ENCODE measurements around the gene MYO1E. TPM values are rescaled to one million over a fixed set of nuclear protein-coding genes. Genes with fewer than 3 reads are reported as not detected.
"Not testable (repeated sequence)": the region's sequence is repeated elsewhere in the genome, so short reads cannot be mapped to it uniquely, and the experiment has no call there.

The MYO1E gene
- total RNA-seq, 2 experiments from 2014 or later = 20.3 to 22.7 TPM

DNA sequence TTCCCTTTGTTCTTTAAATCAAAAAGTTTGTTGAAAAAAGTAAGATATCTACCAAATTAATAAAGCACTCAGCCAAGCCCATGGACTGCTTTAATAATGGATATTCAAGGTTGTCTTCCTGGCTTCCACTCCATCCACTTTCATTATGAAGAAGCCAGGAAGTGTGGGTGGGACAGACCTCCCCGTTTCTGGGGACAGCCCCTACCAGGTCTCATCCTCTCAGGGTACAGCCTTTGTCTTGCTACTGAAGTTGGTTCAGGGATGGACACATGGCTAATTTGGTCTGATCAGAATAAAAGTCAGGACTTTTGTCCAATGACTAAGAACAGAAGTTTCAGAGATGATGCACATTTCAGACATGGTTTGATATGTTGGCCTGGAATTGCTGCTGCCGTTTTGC is 235.1 kb downstream of the MYO1E start:
- POLR2A ChIA-PET = no interaction called here
- H3K4me1 Mint-ChIP-seq (ENCODE audit: low read depth) = peaks cover 20% of the 10 kb centered on the region
- no peaks in the 10 kb centered on the region for H3K9me3 Mint-ChIP-seq
- H3K4me3 Mint-ChIP-seq = no peak overlapping the region
- no peak overlapping the region for H3K27ac Mint-ChIP-seq
- no peaks in the 10 kb centered on the region for H3K27me3 Mint-ChIP-seq
- TF ChIP-seq, protein P1, sequence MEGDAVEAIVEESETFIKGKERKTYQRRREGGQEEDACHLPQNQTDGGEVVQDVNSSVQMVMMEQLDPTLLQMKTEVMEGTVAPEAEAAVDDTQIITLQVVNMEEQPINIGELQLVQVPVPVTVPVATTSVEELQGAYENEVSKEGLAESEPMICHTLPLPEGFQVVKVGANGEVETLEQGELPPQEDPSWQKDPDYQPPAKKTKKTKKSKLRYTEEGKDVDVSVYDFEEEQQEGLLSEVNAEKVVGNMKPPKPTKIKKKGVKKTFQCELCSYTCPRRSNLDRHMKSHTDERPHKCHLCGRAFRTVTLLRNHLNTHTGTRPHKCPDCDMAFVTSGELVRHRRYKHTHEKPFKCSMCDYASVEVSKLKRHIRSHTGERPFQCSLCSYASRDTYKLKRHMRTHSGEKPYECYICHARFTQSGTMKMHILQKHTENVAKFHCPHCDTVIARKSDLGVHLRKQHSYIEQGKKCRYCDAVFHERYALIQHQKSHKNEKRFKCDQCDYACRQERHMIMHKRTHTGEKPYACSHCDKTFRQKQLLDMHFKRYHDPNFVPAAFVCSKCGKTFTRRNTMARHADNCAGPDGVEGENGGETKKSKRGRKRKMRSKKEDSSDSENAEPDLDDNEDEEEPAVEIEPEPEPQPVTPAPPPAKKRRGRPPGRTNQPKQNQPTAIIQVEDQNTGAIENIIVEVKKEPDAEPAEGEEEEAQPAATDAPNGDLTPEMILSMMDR (IDR thresholded peaks at IDR 0.05) = no peak
- ATAC-seq = peak; percentile 77
- DNase-seq = peak; percentile 36
- CTCF ChIA-PET = interaction anchor here (0.6 to 1.7 kb wide), 9 partner anchors 14 to 273 kb away, joined by 3 to 8 read pairs (median 3); no protein-coding TSS in a partner anchor
- peaks cover 8% of the 10 kb centered on the region for H3K36me3 Mint-ChIP-seq (ENCODE audit: low read depth)
- intact Hi-C loops (cut with micrococcal nuclease) = no loop called here

DNA sequence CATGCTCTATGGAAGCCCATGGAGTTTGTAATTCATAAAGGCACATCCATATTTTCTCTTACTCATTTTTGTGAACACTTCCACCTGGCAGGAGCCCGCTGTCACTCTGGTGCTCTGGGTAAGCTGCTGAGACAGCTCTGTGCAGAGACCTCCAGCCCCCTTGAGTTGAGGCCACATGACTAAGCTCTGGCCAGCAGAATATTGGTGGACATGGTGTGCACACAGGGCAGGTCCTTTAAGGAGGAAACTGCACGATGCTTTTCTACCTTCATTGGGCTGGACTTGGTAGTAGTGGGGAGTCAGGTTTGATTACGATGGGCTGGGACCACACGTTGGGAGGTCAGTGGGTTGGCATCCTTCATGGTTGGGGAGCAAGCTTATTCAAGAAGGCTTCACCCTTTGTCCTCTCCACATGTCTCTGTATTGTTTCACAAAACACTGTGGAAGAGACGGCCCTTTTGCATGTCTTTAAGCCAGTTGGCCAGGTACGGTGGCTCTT is 238.7 kb downstream of the MYO1E start:
- intact Hi-C loops (cut with micrococcal nuclease) = no loop called here
- H3K27ac Mint-ChIP-seq = no peak overlapping the region
- ChIA-PET POLR2A (interaction anchor here (1.0 kb wide), 1 partner anchor 19 kb away, joined by 3 read pairs; no protein-coding TSS in a partner anchor), CTCF (no interaction called here)
- no peaks in the 10 kb centered on the region for H3K27me3 Mint-ChIP-seq
- peaks cover 18% of the 10 kb centered on the region for H3K4me1 Mint-ChIP-seq (ENCODE audit: low read depth)
- DNase-seq (no peak), ATAC-seq (no peak)
- no peak overlapping the region for H3K4me3 Mint-ChIP-seq
- H3K36me3 Mint-ChIP-seq (ENCODE audit: low read depth) = peaks cover 32% of the 10 kb centered on the region
- TF ChIP-seq, protein P1 (IDR thresholded peaks at IDR 0.05) = no peak
- peaks cover 3% of the 10 kb centered on the region for H3K9me3 Mint-ChIP-seq

DNA sequence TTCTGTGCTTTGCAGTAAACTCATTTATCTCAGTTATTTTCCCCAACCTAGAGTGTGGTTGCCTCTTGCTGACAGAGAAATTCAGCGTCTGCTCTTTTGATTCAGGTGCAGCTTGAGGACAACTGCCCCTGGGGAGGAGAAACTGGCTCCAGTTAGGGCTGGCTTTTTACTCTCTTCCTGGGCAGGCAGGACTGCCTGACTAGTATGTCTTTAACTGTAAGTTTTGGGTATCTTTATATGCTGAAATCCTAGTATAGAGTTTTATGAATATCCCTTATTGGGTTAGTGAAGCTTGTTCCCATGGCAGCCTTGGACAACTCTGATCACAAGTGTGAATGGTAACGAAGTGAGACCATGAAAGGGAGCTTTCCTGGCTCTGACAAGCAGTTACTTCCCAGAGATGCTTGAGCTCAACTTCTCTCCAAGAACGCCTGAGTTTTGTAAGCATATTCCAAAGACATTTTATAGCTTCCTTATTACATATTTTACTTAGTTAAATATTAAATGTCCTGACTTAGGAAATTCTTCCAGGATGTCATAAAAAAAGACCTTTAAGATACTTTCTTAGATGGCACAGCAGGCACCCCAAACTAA is 240.6 kb downstream of the MYO1E start:
- no peak for ATAC-seq

DNA sequence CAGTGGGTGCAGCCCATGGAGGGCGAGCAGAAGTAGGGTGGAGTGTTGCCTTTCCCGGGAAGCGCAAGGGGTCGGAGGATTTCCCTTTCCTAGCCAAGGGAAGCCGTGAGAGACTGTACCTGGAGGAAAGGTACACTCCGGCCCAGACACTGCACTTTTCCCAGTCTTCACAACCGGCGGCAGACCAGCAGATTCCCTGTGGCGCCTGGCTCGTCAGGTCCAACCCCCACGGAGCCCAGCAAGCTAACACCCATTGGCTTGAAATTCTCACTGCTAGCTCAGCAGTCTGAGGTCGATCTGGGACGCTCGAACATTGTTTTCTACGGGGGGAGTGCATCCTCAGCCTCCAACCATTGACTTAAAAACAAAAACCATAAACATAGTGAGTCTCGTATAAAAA is 241.2 kb downstream of the MYO1E start:
- H3K4me3 Mint-ChIP-seq = no peak overlapping the region
- DNase-seq = no peak
- H3K36me3 Mint-ChIP-seq (ENCODE audit: low read depth) = peaks cover 48% of the 10 kb centered on the region
- no peak overlapping the region for H3K27ac Mint-ChIP-seq
- no peak for ATAC-seq
- CTCF ChIA-PET = interaction anchor here (0.7 kb wide), 1 partner anchor 560 kb away, joined by 4 read pairs; no protein-coding TSS in a partner anchor
- no peaks in the 10 kb centered on the region for H3K27me3 Mint-ChIP-seq
- TF ChIP-seq, protein P1 (IDR thresholded peaks at IDR 0.05) = no peak
- no peaks in the 10 kb centered on the region for H3K4me1 Mint-ChIP-seq (ENCODE audit: low read depth)
- peaks cover 7% of the 10 kb centered on the region for H3K9me3 Mint-ChIP-seq
- POLR2A ChIA-PET = no interaction called here
- intact Hi-C loops (cut with micrococcal nuclease) = no loop called here

More for the DNA sequence above, 240.6 kb downstream of the MYO1E start:
- POLR2A ChIA-PET = no interaction called here
- intact Hi-C loops (cut with micrococcal nuclease) = no loop called here
- Mint-ChIP-seq H3K27me3 (no peaks in the 10 kb centered on the region), H3K9me3 (peaks cover 7% of the 10 kb centered on the region), H3K36me3 (ENCODE audit: low read depth) (peaks cover 45% of the 10 kb centered on the region), H3K27ac (no peak overlapping the region), H3K4me1 (ENCODE audit: low read depth) (peaks cover under 1% of the 10 kb centered on the region), H3K4me3 (no peak overlapping the region)
- no peak for DNase-seq
- CTCF ChIA-PET = interaction anchor here (0.7 to 0.8 kb wide), 2 partner anchors 54 to 559 kb away, joined by 3 to 4 read pairs; no protein-coding TSS in a partner anchor
- TF ChIP-seq, protein P1 (IDR thresholded peaks at IDR 0.05) = no peak

DNA sequence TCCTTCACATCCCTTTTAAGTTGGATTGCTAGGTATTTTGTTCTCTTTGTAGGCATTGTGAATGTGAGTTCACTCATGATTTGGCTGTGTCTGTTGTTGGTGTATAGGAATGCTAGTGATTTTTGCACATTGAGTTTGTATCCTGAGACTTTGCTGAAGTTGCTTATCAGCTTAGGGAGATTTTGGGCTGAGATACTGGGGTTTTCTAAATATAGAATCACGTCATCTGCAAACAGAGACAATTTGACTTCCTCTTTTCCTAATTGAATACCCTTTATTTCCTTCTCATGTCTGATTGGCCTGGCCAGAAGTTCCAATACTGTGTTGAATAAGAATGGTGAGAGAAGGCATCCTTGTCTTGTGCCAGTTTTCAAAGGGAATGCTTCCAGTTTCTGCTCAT is 245.4 kb downstream of the MYO1E start:
- DNase-seq, CTCF ChIA-PET, POLR2A ChIA-PET: not testable (repeated sequence)

DNA sequence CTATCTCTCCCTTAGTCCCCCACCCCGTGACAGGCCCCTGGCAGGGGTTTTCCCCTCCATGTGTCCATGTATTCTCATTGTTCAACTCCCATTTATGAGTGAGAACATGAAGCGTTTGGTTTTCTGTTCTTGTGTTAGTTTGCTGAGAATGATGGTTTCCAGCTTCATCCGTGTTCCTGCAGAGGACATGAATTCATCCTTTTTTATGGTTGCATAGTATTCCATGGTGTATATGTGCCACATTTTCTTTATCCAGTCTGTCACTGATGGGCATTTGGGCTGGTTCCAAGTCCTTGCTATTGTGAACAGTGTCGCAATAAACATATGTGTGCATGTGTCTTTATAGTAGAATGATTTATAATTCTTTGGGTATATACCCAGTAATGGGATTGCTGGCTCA is 247.0 kb downstream of the MYO1E start:
- H3K9me3 Mint-ChIP-seq; H3K27ac Mint-ChIP-seq; H3K4me1 Mint-ChIP-seq (ENCODE audit: low read depth); POLR2A ChIA-PET; H3K27me3 Mint-ChIP-seq; ATAC-seq; DNase-seq; H3K4me3 Mint-ChIP-seq; intact Hi-C loops (cut with micrococcal nuclease): not testable (repeated sequence)
- CTCF ChIA-PET = interaction anchor here (1.5 kb wide), 1 partner anchor 49 kb away, joined by 3 read pairs; no protein-coding TSS in a partner anchor
- peaks cover 57% of the 10 kb centered on the region for H3K36me3 Mint-ChIP-seq (ENCODE audit: low read depth)

More for the DNA sequence above, 245.4 kb downstream of the MYO1E start:
- intact Hi-C loops (cut with micrococcal nuclease); H3K4me1 Mint-ChIP-seq (ENCODE audit: low read depth); ATAC-seq; H3K27ac Mint-ChIP-seq; H3K27me3 Mint-ChIP-seq; H3K4me3 Mint-ChIP-seq; H3K9me3 Mint-ChIP-seq: not testable (repeated sequence)
- H3K36me3 Mint-ChIP-seq (ENCODE audit: low read depth) = peaks cover 64% of the 10 kb centered on the region

Measured in activated CD8-positive, alpha-beta T cell treated with anti-CD3 and anti-CD28 coated beads for 36 hours (primary cell).